Measurements from ENCODE around the gene DYNLRB2. TPM values are rescaled to one million over a fixed set of nuclear protein-coding genes. Genes with fewer than 3 reads are reported as not detected.

Gene DYNLRB2
- total RNA-seq, 2 experiments from 2014 or later: not detected

DNA sequence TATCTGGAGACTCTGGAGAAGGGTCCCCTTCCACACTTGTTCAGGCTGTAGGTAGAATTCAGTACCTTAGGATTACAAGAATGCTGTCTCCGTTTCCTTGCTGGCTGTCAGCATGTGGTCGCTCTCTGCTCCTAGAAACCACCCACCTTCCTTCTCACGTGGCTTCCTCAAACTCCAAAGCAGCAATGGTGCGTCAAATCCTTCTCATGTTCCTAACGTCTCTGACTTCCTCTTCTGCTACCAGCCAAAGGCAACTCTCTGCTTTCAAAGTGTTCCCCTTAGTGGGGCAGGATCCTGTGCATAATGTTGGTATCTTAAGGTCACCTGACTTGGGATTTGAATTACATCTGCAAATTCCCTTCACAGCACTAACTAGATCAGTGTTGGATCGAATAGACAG, 30.9 kb upstream of the DYNLRB2 start:
- Histone ChIP-seq H3K4me2 (ENCODE audit: low read length) (no peak overlapping the region), H3K36me3 (ENCODE audit: insufficient read depth, low read length) (no peaks in the 10 kb centered on the region), H4K20me1 (ENCODE audit: insufficient read depth, low read length) (no peaks in the 10 kb centered on the region), H3K9me2 (ENCODE audit: insufficient read depth, low read length) (no peaks in the 10 kb centered on the region), H3K79me2 (ENCODE audit: insufficient read depth, low read depth, low read length) (no peaks in the 10 kb centered on the region), H3K27ac (ENCODE audit: low read depth, low read length, poor library complexity, severe bottlenecking) (no peak overlapping the region), H3K4me3 (ENCODE audit: low read depth, low read length, poor library complexity, severe bottlenecking) (no peak overlapping the region), H2AFZ (ENCODE audit: low read length) (no peak overlapping the region), H3K4me1 (ENCODE audit: insufficient read depth, low read length, poor library complexity, severe bottlenecking) (no peaks in the 10 kb centered on the region), H3K9me3 (ENCODE audit: low read length) (no peaks in the 10 kb centered on the region)
- BruUV-seq (replicated peaks): no TSS peak
- TF ChIP-seq, protein P1, sequence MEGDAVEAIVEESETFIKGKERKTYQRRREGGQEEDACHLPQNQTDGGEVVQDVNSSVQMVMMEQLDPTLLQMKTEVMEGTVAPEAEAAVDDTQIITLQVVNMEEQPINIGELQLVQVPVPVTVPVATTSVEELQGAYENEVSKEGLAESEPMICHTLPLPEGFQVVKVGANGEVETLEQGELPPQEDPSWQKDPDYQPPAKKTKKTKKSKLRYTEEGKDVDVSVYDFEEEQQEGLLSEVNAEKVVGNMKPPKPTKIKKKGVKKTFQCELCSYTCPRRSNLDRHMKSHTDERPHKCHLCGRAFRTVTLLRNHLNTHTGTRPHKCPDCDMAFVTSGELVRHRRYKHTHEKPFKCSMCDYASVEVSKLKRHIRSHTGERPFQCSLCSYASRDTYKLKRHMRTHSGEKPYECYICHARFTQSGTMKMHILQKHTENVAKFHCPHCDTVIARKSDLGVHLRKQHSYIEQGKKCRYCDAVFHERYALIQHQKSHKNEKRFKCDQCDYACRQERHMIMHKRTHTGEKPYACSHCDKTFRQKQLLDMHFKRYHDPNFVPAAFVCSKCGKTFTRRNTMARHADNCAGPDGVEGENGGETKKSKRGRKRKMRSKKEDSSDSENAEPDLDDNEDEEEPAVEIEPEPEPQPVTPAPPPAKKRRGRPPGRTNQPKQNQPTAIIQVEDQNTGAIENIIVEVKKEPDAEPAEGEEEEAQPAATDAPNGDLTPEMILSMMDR (conservative IDR thresholded peaks at IDR 0.05; ENCODE audit: low read length): no peak
- TF ChIP-seq EZH2phosphoT487 (IDR thresholded peaks at IDR 0.05; ENCODE audit: borderline replicate concordance, low read depth, low read length): no peak
- no peak for DNase-seq (ENCODE audit: low spot score)
- intact Hi-C loops (cut with micrococcal nuclease; ENCODE audit: unreplicated experiment): no loop called here
- POLR2A ChIA-PET: interaction anchor here (1.4 kb wide), 1 partner anchor 16 kb away, joined by 5 read pairs; no protein-coding TSS in a partner anchor
- CTCF ChIA-PET (ENCODE audit: unreplicated experiment): no interaction called here

DNA sequence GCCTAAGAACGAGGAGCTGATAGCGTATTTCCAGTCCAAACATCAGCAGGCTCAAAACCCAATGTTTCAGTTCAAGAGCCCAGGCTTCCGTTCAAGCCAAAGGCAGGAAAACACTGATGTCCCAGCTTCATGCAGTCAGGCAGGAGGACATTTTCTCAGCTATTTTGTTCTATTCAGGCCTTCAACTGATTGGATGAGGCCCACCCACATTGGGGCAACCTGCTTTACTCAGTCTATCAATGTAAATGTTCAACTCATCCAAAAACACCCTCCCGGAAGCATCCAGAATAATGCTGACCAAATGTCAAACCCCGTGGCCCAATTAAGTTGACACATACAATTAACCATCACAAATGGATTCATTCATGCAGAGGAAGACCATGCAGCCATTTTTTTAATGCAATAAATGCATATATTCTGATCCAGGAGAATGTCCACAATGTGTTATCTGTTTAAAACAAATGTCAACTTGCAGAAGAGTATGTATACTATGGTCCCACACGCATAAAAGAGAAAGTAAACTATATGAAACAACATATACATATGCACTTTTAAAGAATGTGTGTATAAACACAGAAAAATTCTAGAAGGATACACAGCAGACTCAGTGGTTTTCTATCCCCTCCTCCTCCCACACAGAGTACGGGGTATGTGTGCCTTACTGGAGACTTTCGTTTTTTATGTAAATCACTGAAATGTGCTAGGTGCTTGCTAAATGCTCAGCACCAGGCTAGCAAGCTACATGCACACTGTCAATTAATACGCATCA, 28.8 kb upstream of the DYNLRB2 start:
- H3K79me2 ChIP-seq (ENCODE audit: insufficient read depth, low read depth, low read length): no peaks in the 10 kb centered on the region
- H3K27ac ChIP-seq (ENCODE audit: low read depth, low read length, poor library complexity, severe bottlenecking): no peak overlapping the region
- intact Hi-C loops (cut with micrococcal nuclease; ENCODE audit: unreplicated experiment): no loop called here
- no peaks in the 10 kb centered on the region for H3K4me1 ChIP-seq (ENCODE audit: insufficient read depth, low read length, poor library complexity, severe bottlenecking)
- no TSS peak for BruUV-seq (replicated peaks)
- no peaks in the 10 kb centered on the region for H3K9me2 ChIP-seq (ENCODE audit: insufficient read depth, low read length)
- POLR2A ChIA-PET: interaction anchor here (0.6 kb wide), 1 partner anchor 859 kb away, joined by 3 read pairs; no protein-coding TSS in a partner anchor
- H4K20me1 ChIP-seq (ENCODE audit: insufficient read depth, low read length): no peaks in the 10 kb centered on the region
- no peak for DNase-seq (ENCODE audit: low spot score)
- H3K4me3 ChIP-seq (ENCODE audit: low read depth, low read length, poor library complexity, severe bottlenecking): no peak overlapping the region
- CTCF ChIA-PET (ENCODE audit: unreplicated experiment): no interaction called here
- no peak overlapping the region for H2AFZ ChIP-seq (ENCODE audit: low read length)
- no peak for TF ChIP-seq EZH2phosphoT487 (IDR thresholded peaks at IDR 0.05; ENCODE audit: borderline replicate concordance, low read depth, low read length)
- TF ChIP-seq, protein P1 (conservative IDR thresholded peaks at IDR 0.05; ENCODE audit: low read length): no peak
- H3K9me3 ChIP-seq (ENCODE audit: low read length): no peaks in the 10 kb centered on the region
- no peaks in the 10 kb centered on the region for H3K36me3 ChIP-seq (ENCODE audit: insufficient read depth, low read length)
- H3K4me2 ChIP-seq (ENCODE audit: low read length): no peak overlapping the region

DNA sequence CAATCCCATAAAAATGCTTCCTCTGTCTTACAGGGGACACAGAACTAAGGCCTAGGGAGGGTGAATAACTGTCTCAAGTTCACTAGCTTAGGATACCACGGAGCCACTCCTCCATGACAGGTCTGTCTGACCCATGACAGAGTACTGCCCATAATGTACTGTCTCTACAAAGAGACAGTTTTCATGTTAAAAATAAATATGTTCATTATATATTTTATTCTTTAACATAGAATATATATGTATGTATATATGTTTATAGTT, 28.3 kb upstream of the DYNLRB2 start:
- Histone ChIP-seq H3K36me3 (ENCODE audit: insufficient read depth, low read length) (no peaks in the 10 kb centered on the region), H3K4me1 (ENCODE audit: insufficient read depth, low read length, poor library complexity, severe bottlenecking) (no peaks in the 10 kb centered on the region), H3K27ac (ENCODE audit: low read depth, low read length, poor library complexity, severe bottlenecking) (no peak overlapping the region), H4K20me1 (ENCODE audit: insufficient read depth, low read length) (no peaks in the 10 kb centered on the region), H3K4me3 (ENCODE audit: low read depth, low read length, poor library complexity, severe bottlenecking) (no peak overlapping the region), H3K79me2 (ENCODE audit: insufficient read depth, low read depth, low read length) (no peaks in the 10 kb centered on the region), H3K4me2 (ENCODE audit: low read length) (no peak overlapping the region), H3K9me2 (ENCODE audit: insufficient read depth, low read length) (no peaks in the 10 kb centered on the region), H2AFZ (ENCODE audit: low read length) (no peak overlapping the region), H3K9me3 (ENCODE audit: low read length) (no peaks in the 10 kb centered on the region)
- ChIA-PET CTCF (ENCODE audit: unreplicated experiment) (no interaction called here), POLR2A (interaction anchor here (0.6 to 0.7 kb wide), 2 partner anchors 636 to 860 kb away, joined by 3 to 4 read pairs; no protein-coding TSS in a partner anchor)
- no TSS peak for BruUV-seq (replicated peaks)
- intact Hi-C loops (cut with micrococcal nuclease; ENCODE audit: unreplicated experiment): no loop called here
- TF ChIP-seq EZH2phosphoT487 (IDR thresholded peaks at IDR 0.05; ENCODE audit: borderline replicate concordance, low read depth, low read length): no peak
- TF ChIP-seq, protein P1 (conservative IDR thresholded peaks at IDR 0.05; ENCODE audit: low read length): no peak
- DNase-seq (ENCODE audit: low spot score): no peak

Data from OCI-LY7 (cell line).